Small intestine (tissue), 7 donors: ENCODE measurements around the gene CNTLN. TPM values are rescaled to one million over a fixed set of nuclear protein-coding genes. Genes with fewer than 3 reads are reported as not detected.

ENCODE experiments used
- DNase-seq, 2 donors: peaks; one replicate each; pipeline versions ENCODE4 v3.0.0 to v3.0.0-alpha.2; 2013
- FAIRE-seq: peaks from 2 replicates; lab custom pipeline; 2012; peaks lifted over from hg19 to GRCh38; lab: Jason Lieb, UNC
- H3K27ac ChIP-seq, 3 donors: one replicate each; pipeline ENCODE4 v1.5.1; 2013; ENCODE audit warnings: low read length in 2 of 3, mild to moderate bottlenecking in 2 of 3, control low read depth in 1 of 3, inconsistent platforms in 1 of 3, low read depth in 1 of 3, moderate library complexity in 1 of 3
- H3K27me3 ChIP-seq, 3 donors: one replicate each; pipeline ENCODE4 v1.6.1; 2013; ENCODE audit warnings: low read length in 3 of 3, inconsistent platforms in 1 of 3; ENCODE audit not compliant: control insufficient read depth in 3 of 3, insufficient read depth in 3 of 3
- H3K36me3 ChIP-seq, 3 donors: one replicate each; pipeline ENCODE4 v1.6.1; 2013; ENCODE audit warnings: low read length in 3 of 3, inconsistent platforms in 1 of 3, low read depth in 1 of 3, mild to moderate bottlenecking in 1 of 3, moderate library complexity in 1 of 3; ENCODE audit not compliant: control insufficient read depth in 3 of 3, insufficient read depth in 2 of 3
- H3K4me1 ChIP-seq, 3 donors: one replicate each; pipeline ENCODE4 v1.6.1; 2013; ENCODE audit warnings: low read length in 2 of 3, inconsistent platforms in 1 of 3, low read depth in 1 of 3, mild to moderate bottlenecking in 1 of 3, moderate library complexity in 1 of 3; ENCODE audit not compliant: control insufficient read depth in 3 of 3, insufficient read depth in 2 of 3
- H3K4me3 ChIP-seq, 3 donors: one replicate each; pipeline ENCODE4 v1.5.1; 2013; ENCODE audit warnings: low read length in 3 of 3, control low read depth in 1 of 3, inconsistent platforms in 1 of 3, low read depth in 1 of 3, mild to moderate bottlenecking in 1 of 3, moderate library complexity in 1 of 3
- H3K9me3 ChIP-seq, 2 donors: one replicate each; pipeline ENCODE4 v1.6.1; 2013; ENCODE audit warnings: low read depth in 1 of 2, low read length in 1 of 2; ENCODE audit not compliant: control insufficient read depth in 2 of 2, insufficient read depth in 1 of 2
- WGBS, 3 donors: extraction: QIAGEN DNeasy Blood & Tissue Kit; methylation state at CpG; one replicate each; pipeline ENCODE4 v1.1.7; 2013; 5-methylcytosine and 5-hydroxymethylcytosine counted together
- polyA plus RNA-seq, 4 donors: library from polyadenylated mRNA; stranded (reverse) in 3 of 4; unstranded in 1 of 4; fragments of 200-250 nt in 3 of 4; fragments of 120-200 nt in 1 of 4; gene quantifications; one replicate each; pipeline versions ENCODE4 v1.2.1 to v1.2.3, GENCODE V29; 2013
- donor health status: healthy with polysubstance abuse.
- donor health status: control.
- donor health status: control.
- donor health status: Bipolar disorder and iron deficiency.
- donor health status: healthy.

Gene CNTLN
- polyA plus RNA-seq, 4 donors: 0.54 to 4.0 (median 3.0) TPM; not detected in 1

DNA sequence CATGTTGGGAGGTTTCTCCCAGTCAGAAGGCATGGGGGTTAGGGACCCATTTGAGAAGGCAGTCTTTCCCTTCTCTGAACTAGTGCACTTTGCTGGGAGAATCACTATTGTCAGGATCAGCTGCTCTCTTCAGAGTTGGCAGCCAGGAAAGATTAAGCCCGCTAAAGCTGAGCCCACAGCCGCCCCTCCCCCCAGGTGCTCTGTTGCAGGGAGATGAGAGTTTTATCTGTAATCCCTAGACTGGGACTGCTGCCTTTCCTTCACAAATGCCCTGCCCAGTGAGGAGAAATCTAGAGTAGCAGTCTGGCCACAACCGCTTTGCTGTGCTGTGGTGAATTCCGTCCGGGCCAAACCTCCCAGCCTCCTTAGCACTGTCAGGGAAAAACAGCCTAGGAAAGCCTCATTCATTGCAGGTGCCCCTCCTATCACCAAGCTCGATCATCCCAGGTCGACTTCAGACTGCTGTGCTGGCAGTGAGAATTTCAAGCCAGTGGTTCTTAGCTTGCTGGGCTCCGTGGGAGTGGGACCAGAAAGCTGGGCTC, 69.8 kb downstream of the CNTLN start:
- Histone ChIP-seq H3K9me3 (peaks cover 0 to 15% of the 10 kb centered on the region in 2 donors), H3K4me3 (no peak overlapping the region), H3K36me3 (no peaks in the 10 kb centered on the region), H3K27me3 (no peaks in the 10 kb centered on the region), H3K27ac (no peak overlapping the region), H3K4me1 (no peaks in the 10 kb centered on the region)
- no peak for DNase-seq
- no peak for FAIRE-seq
- WGBS, 3 donors: 70 to 75% (median 73%) methylated on average over 8 of the region's 8 CpGs

DNA sequence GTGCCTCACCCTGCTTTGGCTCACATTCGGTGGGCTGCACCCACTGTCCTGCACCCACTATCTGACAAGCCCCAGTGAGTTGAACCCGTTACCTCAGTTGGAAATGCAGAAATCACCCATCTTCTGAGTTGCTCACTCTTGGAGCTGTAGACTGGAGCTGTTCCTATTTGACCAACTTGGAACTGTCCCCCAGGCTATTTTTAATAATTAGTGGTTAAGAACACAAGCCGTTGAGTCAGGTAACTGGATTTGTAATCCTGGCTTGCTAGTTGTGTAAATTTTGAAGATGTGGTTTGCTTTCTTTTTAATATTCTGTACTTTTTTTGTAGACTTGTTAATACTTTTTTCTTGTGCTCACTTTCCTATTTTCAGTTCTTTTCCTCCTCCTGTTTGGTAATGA, 81.2 kb downstream of the CNTLN start:
- Histone ChIP-seq H3K9me3 (peaks cover 0 to 2% of the 10 kb centered on the region in 2 donors), H3K27ac (no peak overlapping the region), H3K4me1 (no peaks in the 10 kb centered on the region), H3K27me3 (no peaks in the 10 kb centered on the region), H3K4me3 (no peak overlapping the region), H3K36me3 (no peaks in the 10 kb centered on the region)
- DNase-seq (no peak), FAIRE-seq (no peak)
- WGBS, 3 donors: 74 to 85% (median 78%) methylated on average over 3 of the region's 3 CpGs

- no peak for FAIRE-seq
- no peak overlapping the region for H3K27ac ChIP-seq
- 77 to 83% (median 82%) methylated on average over 2 of the region's 2 CpGs for WGBS, 3 donors
These were observed 81.8 kb downstream of the CNTLN start for GRCh38 chr9:17216646-17217045.

DNA sequence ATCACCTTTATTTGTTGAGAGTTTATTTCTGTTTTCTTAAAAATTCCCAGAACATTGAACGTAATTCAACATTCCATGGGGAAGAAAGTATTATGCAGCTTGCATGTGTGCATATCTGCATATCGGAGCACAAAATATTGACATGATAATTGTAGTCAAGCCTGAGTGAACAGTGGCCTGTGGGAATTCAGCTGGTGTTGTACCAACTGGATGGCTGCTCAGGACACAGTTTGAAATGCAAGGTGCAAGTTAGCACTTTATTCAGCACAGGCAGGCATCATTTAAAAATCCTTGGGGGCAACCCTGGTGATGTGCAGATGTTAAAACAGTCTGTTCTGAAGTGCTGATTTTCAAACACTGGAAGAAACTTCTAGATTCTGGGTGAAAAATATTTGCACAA, 82.4 kb downstream of the CNTLN start:
- H3K9me3 ChIP-seq: peaks cover 0 to 2% of the 10 kb centered on the region in 2 donors
- DNase-seq (no peak), FAIRE-seq (no peak)
- no peak overlapping the region for H3K4me3 ChIP-seq
- WGBS, 3 donors: 86 to 91% (median 88%) methylated on average over 2 of the region's 2 CpGs
- no peak overlapping the region for H3K27ac ChIP-seq
- no peaks in the 10 kb centered on the region for H3K27me3 ChIP-seq
- H3K36me3 ChIP-seq: no peaks in the 10 kb centered on the region
- no peaks in the 10 kb centered on the region for H3K4me1 ChIP-seq

More at GRCh38 chr9:17216646-17217045, 81.8 kb downstream of the CNTLN start:
- DNase-seq: no peak
- no peak overlapping the region for H3K4me3 ChIP-seq
- H3K27me3 ChIP-seq: no peaks in the 10 kb centered on the region
- no peaks in the 10 kb centered on the region for H3K36me3 ChIP-seq
- peaks cover 0 to 2% of the 10 kb centered on the region in 2 donors for H3K9me3 ChIP-seq
- no peaks in the 10 kb centered on the region for H3K4me1 ChIP-seq

DNA sequence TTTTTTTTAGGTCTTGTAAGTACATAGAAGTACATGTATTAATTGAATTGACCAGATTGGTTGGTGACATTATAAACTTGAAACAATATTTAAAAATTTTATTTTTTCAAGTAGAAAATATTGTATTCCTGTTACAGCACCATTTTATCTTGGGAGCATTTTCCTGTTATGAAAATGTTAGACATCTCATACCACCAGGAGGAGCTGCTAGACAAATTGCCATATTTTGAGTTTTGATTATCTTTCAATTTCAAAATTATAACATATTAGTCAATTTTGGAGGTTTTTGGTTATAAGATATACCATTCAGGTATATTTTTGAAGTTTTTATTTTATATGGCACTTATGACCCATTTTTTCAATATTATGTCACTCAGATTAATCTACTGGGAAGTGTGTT, 84.4 kb downstream of the CNTLN start:
- H3K36me3 ChIP-seq: no peaks in the 10 kb centered on the region
- no peak overlapping the region for H3K27ac ChIP-seq
- H3K27me3 ChIP-seq: no peaks in the 10 kb centered on the region
- no peak overlapping the region for H3K4me3 ChIP-seq
- DNase-seq (no peak), FAIRE-seq (no peak)
- no peaks in the 10 kb centered on the region for H3K4me1 ChIP-seq
- H3K9me3 ChIP-seq: peaks cover 0 to 2% of the 10 kb centered on the region in 2 donors

DNA sequence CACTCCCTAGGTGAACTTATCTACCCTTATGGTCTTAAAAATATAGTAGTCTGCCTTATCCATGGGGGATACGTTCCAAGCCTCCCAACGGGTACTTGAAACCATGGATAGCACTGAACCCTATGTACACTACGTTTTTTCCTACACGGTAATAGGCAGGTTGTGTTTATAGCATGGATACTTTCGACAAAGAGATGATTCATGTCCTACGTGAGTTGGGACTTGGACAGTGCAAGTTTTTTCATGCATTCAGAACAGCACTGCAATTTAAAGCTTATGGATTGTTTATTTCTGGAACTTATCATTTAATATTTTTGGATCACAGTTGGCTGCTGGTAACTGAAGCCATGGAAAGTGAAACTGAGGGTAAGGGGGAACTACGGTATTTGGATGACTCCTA, 88.1 kb downstream of the CNTLN start:
- DNase-seq: no peak
- 87 to 91% (median 91%) methylated on average over 7 of the region's 7 CpGs for WGBS, 3 donors
- FAIRE-seq: no peak

DNA sequence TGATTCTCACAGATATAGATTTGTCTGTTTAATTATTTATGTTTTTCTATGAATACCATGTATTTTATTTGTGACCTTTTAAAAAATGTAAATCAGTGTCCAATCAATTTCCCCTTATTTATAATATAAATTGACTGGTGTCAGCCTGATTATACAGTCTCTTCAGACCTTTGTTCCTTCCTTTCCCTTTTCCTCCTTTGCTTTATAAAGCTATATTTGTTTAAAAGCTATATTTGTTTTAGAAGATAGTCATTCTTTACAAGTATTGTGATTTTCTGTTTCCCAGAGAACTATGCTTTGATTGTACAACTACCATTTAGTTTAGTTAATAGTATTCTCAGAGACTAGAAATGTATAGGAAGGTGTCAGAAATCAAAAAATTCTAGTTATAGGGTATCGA, 90.6 kb downstream of the CNTLN start:
- H3K9me3 ChIP-seq: no peaks in the 10 kb centered on the region
- FAIRE-seq (no peak), DNase-seq (no peak)
- WGBS, 3 donors: 95 to 97% (median 96%) methylated on average over 1 of the region's 1 CpG
- H3K4me3 ChIP-seq: no peak overlapping the region
- H3K27me3 ChIP-seq: no peaks in the 10 kb centered on the region
- no peaks in the 10 kb centered on the region for H3K36me3 ChIP-seq
- no peaks in the 10 kb centered on the region for H3K4me1 ChIP-seq
- no peak overlapping the region for H3K27ac ChIP-seq

More for the DNA sequence above, 88.1 kb downstream of the CNTLN start:
- Histone ChIP-seq H3K9me3 (no peaks in the 10 kb centered on the region), H3K4me3 (no peak overlapping the region), H3K27me3 (no peaks in the 10 kb centered on the region), H3K36me3 (no peaks in the 10 kb centered on the region), H3K27ac (no peak overlapping the region), H3K4me1 (no peaks in the 10 kb centered on the region)

DNA sequence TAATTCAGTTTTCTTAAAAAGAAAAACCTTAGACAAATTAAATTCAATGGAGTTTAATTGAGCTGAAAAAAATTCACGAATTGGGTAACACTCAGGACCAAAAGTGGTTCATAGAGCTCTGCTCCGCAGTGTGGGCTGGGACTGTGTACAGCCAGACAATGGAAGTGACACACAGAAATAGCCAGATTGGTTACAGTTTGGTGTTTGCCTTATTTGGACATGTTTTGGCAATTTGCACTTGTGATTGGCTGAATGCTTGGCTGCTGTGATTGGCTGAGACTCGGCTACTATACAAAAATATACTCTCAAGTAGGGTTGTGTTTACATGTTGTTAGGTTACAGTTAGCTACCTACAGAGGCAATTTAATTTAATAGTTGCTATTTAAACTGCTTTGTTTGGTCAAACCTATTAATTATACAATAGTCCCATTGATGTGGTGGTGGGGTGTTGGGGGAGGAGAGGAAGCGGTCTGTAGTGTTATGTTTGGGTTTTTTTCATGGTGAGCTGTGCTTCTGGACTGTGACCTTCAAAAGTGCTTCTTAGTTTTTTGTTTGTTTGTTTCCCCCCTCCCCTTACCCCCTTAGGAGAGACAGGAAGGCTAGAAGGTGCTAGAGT, 95.2 kb downstream of the CNTLN start:
- DNase-seq: no peak
- Histone ChIP-seq H3K4me1 (no peaks in the 10 kb centered on the region), H3K27me3 (no peaks in the 10 kb centered on the region), H3K27ac (no peak overlapping the region), H3K36me3 (no peaks in the 10 kb centered on the region), H3K4me3 (no peak overlapping the region), H3K9me3 (no peaks in the 10 kb centered on the region)
- FAIRE-seq: no peak
- 89 to 94% (median 92%) methylated on average over 4 of the region's 4 CpGs for WGBS, 3 donors

DNA sequence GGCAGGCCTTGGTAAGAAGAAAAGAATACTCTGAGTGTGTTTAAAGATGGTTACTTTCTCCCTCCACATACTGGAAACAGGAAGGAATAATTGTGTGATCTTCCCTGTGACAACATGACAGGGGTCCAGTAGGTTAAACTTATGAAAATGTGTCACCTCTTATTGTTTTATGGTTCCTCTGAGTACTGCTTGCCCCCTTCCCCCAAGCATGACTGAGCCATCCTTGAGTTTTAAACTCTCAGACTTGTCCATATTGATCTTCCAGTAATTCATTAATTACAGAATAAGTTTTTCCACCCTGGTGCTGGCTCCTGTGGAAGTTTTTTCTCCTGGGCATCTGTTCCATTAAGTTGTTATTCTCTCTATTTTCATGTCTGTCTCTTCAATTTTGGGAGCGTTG, 95.8 kb downstream of the CNTLN start:
- H3K4me3 ChIP-seq: no peak overlapping the region
- FAIRE-seq: no peak
- no peaks in the 10 kb centered on the region for H3K4me1 ChIP-seq
- H3K9me3 ChIP-seq: no peaks in the 10 kb centered on the region
- WGBS, 3 donors: 72 to 92% (median 79%) methylated on average over 1 of the region's 1 CpG
- H3K27ac ChIP-seq: no peak overlapping the region
- no peaks in the 10 kb centered on the region for H3K36me3 ChIP-seq
- no peaks in the 10 kb centered on the region for H3K27me3 ChIP-seq
- no peak for DNase-seq
